CD4-positive, alpha-beta T cell treated with Interleukin-4 for 1 hour (primary cell): ENCODE results near the gene CDC123.
A peak's percentile ranks its signal among the peaks of the same experiment; 100 is the strongest.
"Not testable (repeated sequence)": the region's sequence is repeated elsewhere in the genome, so short reads cannot be mapped to it uniquely, and the experiment has no call there.

Experiments used
- DNase-seq, 2 donors: peaks; one replicate each; pipeline ENCODE4 v3.0.0-alpha.2; 2020 to 2022

Gene CDC123, protein sequence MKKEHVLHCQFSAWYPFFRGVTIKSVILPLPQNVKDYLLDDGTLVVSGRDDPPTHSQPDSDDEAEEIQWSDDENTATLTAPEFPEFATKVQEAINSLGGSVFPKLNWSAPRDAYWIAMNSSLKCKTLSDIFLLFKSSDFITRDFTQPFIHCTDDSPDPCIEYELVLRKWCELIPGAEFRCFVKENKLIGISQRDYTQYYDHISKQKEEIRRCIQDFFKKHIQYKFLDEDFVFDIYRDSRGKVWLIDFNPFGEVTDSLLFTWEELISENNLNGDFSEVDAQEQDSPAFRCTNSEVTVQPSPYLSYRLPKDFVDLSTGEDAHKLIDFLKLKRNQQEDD

GRCh38 chr10:12195603-12196506, at the start of gene CDC123, which contains the start of gene NUDT5:
Gene CDC123 (plus strand): TSS chr10:12196188. CDS start chr10:12196246, 58 bp downstream.
Gene NUDT5 (minus strand): TSS chr10:12195891. CDS start chr10:12186291, 9,600 bp downstream.
- peak; percentile 84 to 87 for DNase-seq

DNA sequence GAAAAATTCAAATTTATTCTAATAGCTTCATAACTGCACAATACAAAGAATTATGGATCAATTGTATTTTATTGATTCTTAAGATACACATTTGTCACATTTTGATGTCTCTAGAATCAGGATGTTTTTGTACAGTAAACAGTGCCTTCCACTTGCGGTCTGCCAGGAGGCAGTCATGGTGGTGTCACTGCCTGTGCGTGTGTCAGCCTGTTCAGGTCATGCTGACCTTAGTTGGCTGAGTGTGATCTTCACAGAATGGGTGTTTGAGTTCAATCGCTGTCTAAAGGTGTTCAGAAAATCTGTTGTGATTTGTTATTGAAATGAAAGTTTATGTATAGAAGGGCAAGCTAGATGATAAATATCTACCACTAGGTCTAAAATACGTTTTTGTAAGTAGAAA, 45.8 kb upstream of the CDC123 start:
- DNase-seq = no peak

DNA sequence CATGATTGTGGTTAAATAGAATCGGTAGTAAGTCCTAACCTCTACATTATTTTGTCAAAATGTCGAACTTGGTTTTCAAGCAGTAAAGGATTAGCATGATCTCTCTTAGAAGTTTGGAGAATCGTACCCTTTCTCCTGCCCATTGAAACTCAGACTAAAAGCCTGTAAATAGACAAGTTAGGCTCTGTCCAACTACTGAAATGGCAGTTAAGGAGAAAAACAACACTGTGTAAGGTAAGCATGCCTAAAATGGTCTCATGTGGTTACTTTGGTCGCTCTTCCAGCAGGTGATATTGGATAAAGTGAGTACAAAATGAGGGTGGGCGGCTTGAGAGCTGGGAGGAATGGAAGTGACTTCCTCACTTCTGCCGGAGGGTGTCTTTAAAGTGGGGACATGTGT, 41.5 kb upstream of the CDC123 start:
- DNase-seq = no peak

DNA sequence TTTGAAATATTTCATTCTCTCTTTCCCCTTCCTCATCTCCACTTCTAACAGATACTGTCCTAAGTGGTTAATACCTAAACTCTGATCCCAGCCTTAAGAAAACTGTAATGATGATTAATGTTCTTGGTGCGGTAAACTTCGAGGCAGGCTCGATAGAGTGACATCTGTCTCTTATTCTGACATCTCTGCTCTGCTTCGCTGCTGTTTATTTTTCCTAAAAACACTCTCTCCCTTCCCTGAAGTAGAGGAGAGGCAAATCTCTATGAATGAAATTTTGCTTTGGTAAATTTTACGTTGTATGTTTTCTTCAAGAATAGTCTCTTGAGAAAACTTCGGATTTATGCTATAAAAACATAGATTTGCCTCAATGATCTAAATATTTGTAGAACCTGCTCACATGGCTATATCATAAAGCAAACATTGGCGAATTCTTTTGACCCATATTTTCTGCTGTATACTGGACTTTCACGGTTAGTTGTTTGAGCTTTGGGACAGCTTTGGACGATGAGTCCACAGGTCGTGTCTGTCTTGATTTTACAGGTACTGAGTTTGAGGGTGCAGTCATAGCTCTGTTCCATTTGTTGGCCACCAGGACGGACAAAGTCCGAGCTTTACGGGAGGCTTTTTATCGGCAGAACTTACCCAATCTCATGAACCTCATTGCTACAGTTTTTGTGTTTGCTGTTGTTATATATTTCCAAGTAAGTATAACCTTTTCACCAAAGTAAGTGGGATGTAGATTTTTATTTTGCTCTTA, 39.4 kb upstream of the CDC123 start:
- no peak for DNase-seq

- DNase-seq = peak in 1 of 2 donors; percentile 7
These were observed 37.9 kb upstream of the CDC123 start for GRCh38 chr10:12158111-12158510.

GRCh38 chr10:12160664-12161063, 35.3 kb upstream of the CDC123 start:
- no peak for DNase-seq

DNA sequence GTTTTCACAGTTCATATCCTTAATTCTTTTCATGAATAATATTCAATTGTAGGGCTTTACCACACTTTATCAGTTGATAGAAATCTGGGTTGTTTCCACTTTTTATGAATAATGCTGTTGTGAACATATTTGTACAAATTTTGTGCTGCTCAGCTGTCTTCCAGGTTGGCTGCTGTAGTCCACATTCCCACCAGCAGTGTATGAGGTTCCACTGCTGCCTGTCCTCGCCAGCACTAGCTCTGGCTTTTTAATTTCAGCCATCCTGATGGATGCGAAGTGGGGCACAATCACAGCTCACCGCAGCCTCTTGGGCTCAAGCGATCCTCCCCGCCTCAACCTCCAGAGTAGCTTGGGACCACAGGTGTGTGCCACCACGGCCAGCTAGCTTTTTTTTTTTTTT, 33.1 kb upstream of the CDC123 start:
- DNase-seq = no peak

- DNase-seq = no peak
These were observed 31.9 kb upstream of the CDC123 start for GRCh38 chr10:12164085-12164484.

DNA sequence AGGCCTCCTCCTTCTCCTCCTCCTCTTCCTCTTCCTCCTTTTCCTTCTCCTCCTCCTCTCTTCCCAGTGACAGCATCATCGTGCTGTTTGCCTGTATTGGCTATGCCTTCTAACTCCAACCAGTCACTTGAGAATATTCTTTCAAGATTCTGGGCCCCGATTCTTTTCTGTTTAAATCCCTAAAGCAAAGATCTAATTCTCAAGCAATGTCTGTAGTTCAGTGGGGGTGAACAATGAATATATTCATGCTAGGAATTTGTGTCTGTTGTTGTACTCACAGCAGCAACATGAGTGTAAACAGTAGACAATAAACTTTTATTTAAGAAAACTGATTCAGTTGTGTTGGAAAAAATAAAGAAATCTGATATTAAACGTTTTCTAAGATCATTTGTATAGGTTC, 31.0 kb upstream of the CDC123 start:
- DNase-seq = no peak

DNA sequence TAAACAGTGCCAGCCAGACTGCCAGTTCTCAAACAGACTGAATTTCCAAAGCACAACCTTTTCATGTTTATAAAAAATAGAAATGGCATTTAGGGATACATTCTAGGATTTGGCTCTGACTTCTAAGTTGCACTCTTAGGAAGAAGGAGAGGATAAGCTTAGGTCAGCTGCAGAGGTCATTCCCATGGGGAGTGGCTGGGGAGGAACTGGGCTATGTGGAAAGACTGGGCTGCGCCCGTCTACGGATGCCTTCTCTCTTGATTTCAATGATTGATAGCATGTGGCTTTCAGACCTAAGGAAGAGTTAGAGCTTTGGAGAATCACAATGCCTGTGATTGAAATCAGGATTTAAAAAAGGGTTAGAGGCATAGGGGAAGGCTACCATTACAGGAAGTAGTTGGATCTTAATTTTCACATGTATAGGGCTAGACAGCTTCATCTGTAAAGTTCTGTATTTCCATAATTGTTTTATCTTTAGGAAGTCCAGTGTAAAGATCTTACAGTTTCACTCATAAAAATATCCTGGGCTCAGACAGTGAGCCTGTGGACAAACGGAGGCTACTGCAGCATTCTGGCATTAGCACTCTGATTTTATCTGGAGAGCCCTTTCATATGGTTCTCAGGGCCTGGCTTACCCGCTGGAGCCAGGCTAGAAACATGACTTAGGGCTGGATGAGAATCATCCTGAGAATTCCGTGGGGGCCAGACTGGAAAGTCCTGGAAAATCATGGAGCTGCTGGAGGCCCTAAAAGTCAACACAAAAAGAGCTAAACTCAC, 29.8 kb upstream of the CDC123 start:
- no peak for DNase-seq

DNA sequence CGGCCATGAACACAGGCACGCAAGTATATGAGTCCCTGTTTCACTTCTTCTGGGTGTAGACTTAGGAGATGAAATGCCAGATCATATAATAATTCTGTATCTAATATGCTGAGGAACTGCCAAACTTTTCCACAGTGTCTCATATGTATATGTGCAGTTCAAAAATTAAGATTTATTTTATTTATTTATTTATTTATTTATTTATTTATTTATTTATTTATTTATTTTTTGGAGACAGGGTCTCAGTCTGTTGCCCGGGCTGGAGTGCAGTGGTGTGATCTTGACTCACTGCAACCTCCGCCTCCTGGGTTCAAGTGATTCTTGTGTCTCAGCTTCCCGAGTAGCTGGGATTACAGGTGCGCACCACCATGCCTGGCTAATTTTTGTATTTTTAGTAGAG, 24.5 kb upstream of the CDC123 start:
- DNase-seq = not testable (repeated sequence)

DNA sequence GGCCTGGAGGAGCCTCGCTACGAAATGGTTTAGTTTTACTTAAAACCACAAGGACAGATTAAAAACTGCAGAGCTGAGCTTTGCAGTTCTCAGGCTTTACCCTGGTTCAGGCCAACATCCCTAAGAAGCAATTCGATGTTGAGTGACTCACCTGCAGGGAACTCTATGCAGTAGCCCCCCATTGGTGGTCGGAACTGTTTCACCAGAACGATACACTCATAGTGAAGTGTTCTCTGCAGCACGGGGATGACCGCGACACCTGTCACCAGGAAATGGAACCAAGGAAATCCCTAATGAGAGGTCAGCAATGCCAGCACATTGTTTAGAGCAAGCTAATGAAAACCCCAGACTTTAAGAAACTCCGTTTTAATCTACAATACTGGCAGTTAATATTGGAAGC, 18.3 kb upstream of the CDC123 start:
- DNase-seq = no peak

- DNase-seq = no peak
These were observed 16.3 kb upstream of the CDC123 start for GRCh38 chr10:12179606-12180170.

- no peak for DNase-seq
These were observed 15.6 kb upstream of the CDC123 start for GRCh38 chr10:12180221-12180974.

DNA sequence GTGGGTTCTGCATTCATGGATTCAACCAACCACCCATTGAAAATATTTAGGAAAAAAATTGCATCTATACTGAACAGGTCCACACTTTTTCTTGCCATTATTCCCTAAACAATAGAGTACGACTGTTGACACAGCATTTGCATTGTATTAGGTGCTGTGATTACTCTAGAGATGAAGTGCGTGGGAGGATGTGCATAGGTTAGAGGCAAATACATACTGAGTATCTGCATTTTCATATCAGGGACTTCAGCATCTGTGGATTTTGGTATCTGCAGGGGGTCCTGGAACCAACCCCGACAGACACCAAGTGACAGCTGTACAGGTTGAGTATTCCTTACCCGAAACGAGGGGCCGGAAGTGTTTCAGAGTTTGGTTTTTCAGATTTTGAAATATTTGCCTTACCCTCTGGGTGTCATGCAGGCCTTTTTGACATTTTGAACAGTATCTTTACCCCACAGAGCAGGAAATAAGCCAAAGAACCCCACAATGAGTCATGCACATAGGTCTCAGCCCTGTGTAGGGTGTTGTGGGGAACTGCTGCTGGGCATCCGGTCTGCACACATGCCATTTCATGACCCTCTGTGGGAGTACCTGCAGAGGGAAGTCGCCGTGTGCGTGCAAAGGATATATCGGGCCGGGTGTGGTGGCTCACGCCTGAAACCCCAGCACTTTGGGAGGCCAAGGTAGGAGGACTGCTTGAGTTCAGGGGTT, 14.8 kb upstream of the CDC123 start:
- peak; percentile 75 to 79 for DNase-seq

- no peak for DNase-seq
These were observed 11.8 kb upstream of the CDC123 start for GRCh38 chr10:12184165-12184564.

DNA sequence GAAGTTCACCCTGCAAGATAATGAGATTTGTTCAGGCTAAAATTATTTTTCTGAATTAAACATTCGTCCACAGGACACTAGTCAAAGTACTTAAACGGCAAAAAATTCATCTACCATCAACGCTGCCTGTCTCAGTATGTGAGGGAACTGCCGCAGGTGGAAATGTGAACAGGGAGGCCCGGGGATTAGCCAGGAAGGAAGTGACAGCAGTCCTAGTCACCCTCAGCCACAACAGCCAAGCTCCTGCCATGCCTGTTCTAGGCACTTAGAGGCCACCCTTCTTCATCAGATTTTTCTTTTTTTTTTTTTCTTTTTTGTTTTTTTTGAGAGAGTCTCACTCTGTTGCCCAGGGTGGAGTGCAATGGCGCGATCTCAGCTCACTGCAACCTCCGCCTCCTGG, 9.7 kb upstream of the CDC123 start:
- no peak for DNase-seq

- no peak for DNase-seq
These were observed 8.6 kb upstream of the CDC123 start for GRCh38 chr10:12187321-12187905.

DNA sequence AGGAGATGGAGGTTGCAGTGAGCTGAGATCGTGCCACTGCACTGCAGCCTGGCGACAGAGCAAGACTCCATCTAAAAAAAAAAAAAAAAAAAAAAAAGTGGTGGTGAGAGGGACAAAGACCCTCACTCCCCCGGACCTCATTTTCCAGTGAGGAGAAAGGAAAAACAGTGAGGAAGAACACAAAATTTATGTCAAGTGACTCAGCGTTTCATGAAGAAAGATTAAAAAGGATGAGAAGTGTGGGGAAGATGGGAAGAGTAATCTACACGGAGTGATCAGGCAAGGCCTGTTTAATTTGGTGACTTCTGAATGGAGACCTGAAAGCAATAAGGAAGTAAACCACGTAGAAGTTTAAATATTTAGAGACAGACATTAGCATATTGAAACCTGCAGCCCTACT, 7.3 kb upstream of the CDC123 start:
- no peak for DNase-seq

- DNase-seq = no peak
These were observed 6.6 kb upstream of the CDC123 start for GRCh38 chr10:12189426-12189825.
